SK-N-MC (cell line): ENCODE results near the gene USH2A.

Experiments
- EZH2 ChIP-seq: fragments of 200-600 bp; sonication (generic); IDR thresholded peaks from one replicate; pipeline ENCODE4 v1.6.1; 2017; ENCODE audit warnings: antibody characterized with exemption
- FOXP2 ChIP-seq: optimal IDR thresholded peaks from 2 replicates; pipeline ENCODE3; 2011; ENCODE audit warnings: mild to moderate bottlenecking, moderate library complexity; ENCODE audit not compliant: insufficient read depth; ENCODE audit errors: extremely low read length, control extremely low read depth
- POLR2AphosphoS5 ChIP-seq: IDR thresholded peaks from 2 replicates; pipeline ENCODE4 v1.6.1; 2012; ENCODE audit warnings: mild to moderate bottlenecking, low read depth, low read length, borderline replicate concordance

- no peak for TF ChIP-seq POLR2AphosphoS5
- TF ChIP-seq EZH2: no peak
- no peak for TF ChIP-seq FOXP2
Observed at GRCh38 chr1:215761446-215761845, 661.8 kb downstream of the USH2A start.
